ENCODE data around the gene GPD1L. TPM values are rescaled to one million over a fixed set of nuclear protein-coding genes. Genes with fewer than 3 reads are reported as not detected.

Gene GPD1L
- polyA plus RNA-seq, 1 donor from 2014 or later = 18.2 TPM

DNA sequence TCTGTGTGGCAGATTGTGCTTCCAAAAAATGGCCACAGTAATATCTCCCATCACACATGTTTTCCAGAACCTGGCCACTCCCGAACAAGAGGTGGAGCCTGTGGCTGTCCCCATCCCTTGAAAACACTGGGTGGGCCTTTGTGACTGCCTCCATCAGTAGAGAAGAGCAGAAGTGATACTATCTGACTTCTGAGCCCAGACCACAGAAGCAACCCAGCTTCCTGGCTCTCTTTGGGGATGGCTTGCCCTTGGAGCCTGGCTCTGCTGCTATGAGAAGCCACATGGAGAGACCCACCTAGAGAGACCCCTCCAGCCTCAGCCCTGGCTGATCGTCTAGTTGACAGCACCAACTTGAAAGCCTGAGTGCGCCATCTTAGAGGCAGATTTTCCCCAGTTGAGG is 92.3 kb downstream of the GPD1L start:
- H3K9ac ChIP-seq (ENCODE audit: low read length) = no peak overlapping the region
- H3K27me3 ChIP-seq (ENCODE audit: insufficient read depth, low read depth, low read length) = no peaks in the 10 kb centered on the region
- no peak overlapping the region for H2AFZ ChIP-seq (ENCODE audit: low read depth, low read length)
- no peak overlapping the region for H3K4me2 ChIP-seq (ENCODE audit: low read length)
- H3K27ac ChIP-seq (ENCODE audit: low read length) = no peak overlapping the region
- H4K20me1 ChIP-seq (ENCODE audit: insufficient read depth) = no peaks in the 10 kb centered on the region
- TF ChIP-seq SMC3 (conservative IDR thresholded peaks at IDR 0.05; ENCODE audit: poor library complexity) = no peak
- no peak for TF ChIP-seq EP300 (conservative IDR thresholded peaks at IDR 0.05; ENCODE audit: poor library complexity, severe bottlenecking)
- TF ChIP-seq, protein P1, sequence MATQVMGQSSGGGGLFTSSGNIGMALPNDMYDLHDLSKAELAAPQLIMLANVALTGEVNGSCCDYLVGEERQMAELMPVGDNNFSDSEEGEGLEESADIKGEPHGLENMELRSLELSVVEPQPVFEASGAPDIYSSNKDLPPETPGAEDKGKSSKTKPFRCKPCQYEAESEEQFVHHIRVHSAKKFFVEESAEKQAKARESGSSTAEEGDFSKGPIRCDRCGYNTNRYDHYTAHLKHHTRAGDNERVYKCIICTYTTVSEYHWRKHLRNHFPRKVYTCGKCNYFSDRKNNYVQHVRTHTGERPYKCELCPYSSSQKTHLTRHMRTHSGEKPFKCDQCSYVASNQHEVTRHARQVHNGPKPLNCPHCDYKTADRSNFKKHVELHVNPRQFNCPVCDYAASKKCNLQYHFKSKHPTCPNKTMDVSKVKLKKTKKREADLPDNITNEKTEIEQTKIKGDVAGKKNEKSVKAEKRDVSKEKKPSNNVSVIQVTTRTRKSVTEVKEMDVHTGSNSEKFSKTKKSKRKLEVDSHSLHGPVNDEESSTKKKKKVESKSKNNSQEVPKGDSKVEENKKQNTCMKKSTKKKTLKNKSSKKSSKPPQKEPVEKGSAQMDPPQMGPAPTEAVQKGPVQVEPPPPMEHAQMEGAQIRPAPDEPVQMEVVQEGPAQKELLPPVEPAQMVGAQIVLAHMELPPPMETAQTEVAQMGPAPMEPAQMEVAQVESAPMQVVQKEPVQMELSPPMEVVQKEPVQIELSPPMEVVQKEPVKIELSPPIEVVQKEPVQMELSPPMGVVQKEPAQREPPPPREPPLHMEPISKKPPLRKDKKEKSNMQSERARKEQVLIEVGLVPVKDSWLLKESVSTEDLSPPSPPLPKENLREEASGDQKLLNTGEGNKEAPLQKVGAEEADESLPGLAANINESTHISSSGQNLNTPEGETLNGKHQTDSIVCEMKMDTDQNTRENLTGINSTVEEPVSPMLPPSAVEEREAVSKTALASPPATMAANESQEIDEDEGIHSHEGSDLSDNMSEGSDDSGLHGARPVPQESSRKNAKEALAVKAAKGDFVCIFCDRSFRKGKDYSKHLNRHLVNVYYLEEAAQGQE (IDR thresholded peaks at IDR 0.05; ENCODE audit: borderline replicate concordance) = no peak
- TF ChIP-seq TAF1 (IDR thresholded peaks at IDR 0.05; ENCODE audit: low read depth) = no peak
- no peaks in the 10 kb centered on the region for H3K36me3 ChIP-seq (ENCODE audit: insufficient read depth, low read length)
- no peak overlapping the region for H3K4me3 ChIP-seq (ENCODE audit: low read length)
- no peaks in the 10 kb centered on the region for H3K9me3 ChIP-seq (ENCODE audit: low read length)
- no peaks in the 10 kb centered on the region for H3K9me2 ChIP-seq (ENCODE audit: insufficient read depth, low read length)
- H3K79me2 ChIP-seq (replicated peaks; ENCODE audit: insufficient read depth, low read length) = no peaks in the 10 kb centered on the region
- H3F3A ChIP-seq (ENCODE audit: insufficient read depth, low read length, poor library complexity, severe bottlenecking) = no peaks in the 10 kb centered on the region

DNA sequence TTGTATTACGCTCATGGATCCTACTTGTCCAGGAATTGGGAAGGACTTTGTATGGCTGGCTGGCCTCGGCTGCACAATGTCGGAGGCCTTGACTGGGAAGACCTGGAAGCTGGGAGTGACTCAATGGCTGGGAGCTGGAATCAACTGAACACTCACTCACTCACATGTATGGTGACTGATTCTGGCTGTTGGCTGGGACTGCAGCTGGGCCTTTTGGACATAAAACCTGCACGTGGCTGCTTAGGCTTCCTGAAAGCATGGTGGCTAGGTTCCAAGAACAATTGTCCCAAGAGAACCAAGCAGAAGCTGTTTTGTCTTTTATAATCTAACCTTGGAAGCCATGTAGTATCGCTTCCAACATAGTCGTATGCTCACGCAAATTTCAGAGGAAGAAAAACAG is 94.1 kb downstream of the GPD1L start:
- Histone ChIP-seq H3K79me2 (replicated peaks; ENCODE audit: insufficient read depth, low read length) (no peaks in the 10 kb centered on the region), H3K36me3 (ENCODE audit: insufficient read depth, low read length) (no peaks in the 10 kb centered on the region), H3K27ac (ENCODE audit: low read length) (no peak overlapping the region), H4K20me1 (ENCODE audit: insufficient read depth) (no peaks in the 10 kb centered on the region), H3K4me3 (ENCODE audit: low read length) (no peak overlapping the region), H3K27me3 (ENCODE audit: insufficient read depth, low read depth, low read length) (no peaks in the 10 kb centered on the region), H3K9ac (ENCODE audit: low read length) (no peak overlapping the region), H3K4me2 (ENCODE audit: low read length) (no peak overlapping the region), H2AFZ (ENCODE audit: low read depth, low read length) (no peak overlapping the region), H3K9me2 (ENCODE audit: insufficient read depth, low read length) (no peaks in the 10 kb centered on the region), H3F3A (ENCODE audit: insufficient read depth, low read length, poor library complexity, severe bottlenecking) (no peaks in the 10 kb centered on the region), H3K9me3 (ENCODE audit: low read length) (no peaks in the 10 kb centered on the region)
- no peak for TF ChIP-seq EP300 (conservative IDR thresholded peaks at IDR 0.05; ENCODE audit: poor library complexity, severe bottlenecking)
- TF ChIP-seq POLR2AphosphoS5 (IDR thresholded peaks at IDR 0.05) = no peak
- no peak for TF ChIP-seq RAD21 (conservative IDR thresholded peaks at IDR 0.05)
- no peak for TF ChIP-seq TAF1 (IDR thresholded peaks at IDR 0.05; ENCODE audit: low read depth)
- TF ChIP-seq, protein P1 (IDR thresholded peaks at IDR 0.05; ENCODE audit: borderline replicate concordance) = no peak
- TF ChIP-seq SMC3 (conservative IDR thresholded peaks at IDR 0.05; ENCODE audit: poor library complexity) = no peak
- no peak for TF ChIP-seq EZH2 (IDR thresholded peaks at IDR 0.05; ENCODE audit: borderline replicate concordance, insufficient read depth, low read length, poor library complexity, severe bottlenecking)
- TF ChIP-seq, protein P2, sequence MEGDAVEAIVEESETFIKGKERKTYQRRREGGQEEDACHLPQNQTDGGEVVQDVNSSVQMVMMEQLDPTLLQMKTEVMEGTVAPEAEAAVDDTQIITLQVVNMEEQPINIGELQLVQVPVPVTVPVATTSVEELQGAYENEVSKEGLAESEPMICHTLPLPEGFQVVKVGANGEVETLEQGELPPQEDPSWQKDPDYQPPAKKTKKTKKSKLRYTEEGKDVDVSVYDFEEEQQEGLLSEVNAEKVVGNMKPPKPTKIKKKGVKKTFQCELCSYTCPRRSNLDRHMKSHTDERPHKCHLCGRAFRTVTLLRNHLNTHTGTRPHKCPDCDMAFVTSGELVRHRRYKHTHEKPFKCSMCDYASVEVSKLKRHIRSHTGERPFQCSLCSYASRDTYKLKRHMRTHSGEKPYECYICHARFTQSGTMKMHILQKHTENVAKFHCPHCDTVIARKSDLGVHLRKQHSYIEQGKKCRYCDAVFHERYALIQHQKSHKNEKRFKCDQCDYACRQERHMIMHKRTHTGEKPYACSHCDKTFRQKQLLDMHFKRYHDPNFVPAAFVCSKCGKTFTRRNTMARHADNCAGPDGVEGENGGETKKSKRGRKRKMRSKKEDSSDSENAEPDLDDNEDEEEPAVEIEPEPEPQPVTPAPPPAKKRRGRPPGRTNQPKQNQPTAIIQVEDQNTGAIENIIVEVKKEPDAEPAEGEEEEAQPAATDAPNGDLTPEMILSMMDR (IDR thresholded peaks at IDR 0.05; ENCODE audit: poor library complexity, severe bottlenecking) = no peak
